GM18951 (cell line): ENCODE data around the gene TOR3A.

Experiments used
- POLR2A ChIP-seq: IDR thresholded peaks from 4 replicates; pipeline ENCODE4 v1.6.1; 2011; ENCODE audit warnings: mild to moderate bottlenecking; ENCODE audit not compliant: insufficient read length, insufficient read depth; ENCODE audit errors: extremely low read depth
- in situ Hi-C: fragments of 300-500 bp; cut with MboI; formaldehyde crosslinking; loops from one replicate; pipeline ENCODE4 v1.12.0; 2022; ENCODE audit warnings: low sequenced_read_pairs, mixed read lengths, inconsistent platforms; ENCODE audit not compliant: unreplicated experiment

Gene TOR3A

DNA sequence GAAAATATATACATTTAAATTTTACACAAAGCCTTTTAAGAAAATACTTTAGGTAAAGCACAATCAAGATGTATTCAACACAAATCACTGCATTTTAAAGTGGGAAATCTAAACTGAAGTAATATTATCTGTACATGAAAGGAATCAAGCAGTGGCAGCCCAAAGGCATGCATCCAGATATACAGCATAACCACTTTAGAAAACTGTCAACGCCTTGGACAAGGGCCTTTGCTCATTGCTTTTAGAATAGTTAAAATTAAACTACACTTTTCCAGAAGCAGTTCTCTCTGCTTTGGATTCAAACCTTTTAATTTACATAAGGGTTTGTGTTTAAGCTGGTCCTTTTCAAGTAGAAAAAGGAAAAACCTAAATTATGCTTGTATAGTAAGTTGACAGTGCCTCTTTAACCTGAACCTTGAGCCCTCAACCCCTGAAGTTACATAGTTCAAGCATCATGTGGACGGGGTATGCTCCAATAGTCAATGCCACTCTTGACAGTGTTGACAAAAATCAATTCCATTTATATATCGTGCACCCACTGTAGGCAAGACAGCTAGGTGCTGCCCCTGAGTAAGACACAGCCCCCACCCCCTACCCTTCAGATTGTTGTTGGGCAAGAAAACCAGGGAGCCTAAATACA is 22.9 kb downstream of the TOR3A start:
- no peak for TF ChIP-seq POLR2A
- in situ Hi-C loops, result no loop called here

DNA sequence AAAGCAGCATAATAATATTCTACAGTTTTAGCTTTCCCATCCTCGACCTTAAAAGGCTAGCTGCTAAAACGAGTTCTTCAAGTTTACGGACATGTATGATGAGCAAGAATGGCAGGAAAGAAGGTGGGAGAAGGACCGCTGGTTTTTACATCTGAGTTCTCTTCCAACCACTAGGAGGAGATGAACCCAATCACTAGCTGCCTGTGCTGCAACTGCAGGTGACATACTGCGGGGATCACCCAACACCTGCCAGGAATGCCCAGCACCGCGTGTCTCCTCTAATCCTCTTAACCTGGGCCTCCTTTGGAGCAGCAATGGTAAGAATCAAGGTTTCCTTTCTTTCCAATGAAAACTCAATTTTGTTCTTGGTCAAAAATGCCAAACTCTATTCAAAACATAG is 23.5 kb downstream of the TOR3A start:
- TF ChIP-seq POLR2A, result no peak

DNA sequence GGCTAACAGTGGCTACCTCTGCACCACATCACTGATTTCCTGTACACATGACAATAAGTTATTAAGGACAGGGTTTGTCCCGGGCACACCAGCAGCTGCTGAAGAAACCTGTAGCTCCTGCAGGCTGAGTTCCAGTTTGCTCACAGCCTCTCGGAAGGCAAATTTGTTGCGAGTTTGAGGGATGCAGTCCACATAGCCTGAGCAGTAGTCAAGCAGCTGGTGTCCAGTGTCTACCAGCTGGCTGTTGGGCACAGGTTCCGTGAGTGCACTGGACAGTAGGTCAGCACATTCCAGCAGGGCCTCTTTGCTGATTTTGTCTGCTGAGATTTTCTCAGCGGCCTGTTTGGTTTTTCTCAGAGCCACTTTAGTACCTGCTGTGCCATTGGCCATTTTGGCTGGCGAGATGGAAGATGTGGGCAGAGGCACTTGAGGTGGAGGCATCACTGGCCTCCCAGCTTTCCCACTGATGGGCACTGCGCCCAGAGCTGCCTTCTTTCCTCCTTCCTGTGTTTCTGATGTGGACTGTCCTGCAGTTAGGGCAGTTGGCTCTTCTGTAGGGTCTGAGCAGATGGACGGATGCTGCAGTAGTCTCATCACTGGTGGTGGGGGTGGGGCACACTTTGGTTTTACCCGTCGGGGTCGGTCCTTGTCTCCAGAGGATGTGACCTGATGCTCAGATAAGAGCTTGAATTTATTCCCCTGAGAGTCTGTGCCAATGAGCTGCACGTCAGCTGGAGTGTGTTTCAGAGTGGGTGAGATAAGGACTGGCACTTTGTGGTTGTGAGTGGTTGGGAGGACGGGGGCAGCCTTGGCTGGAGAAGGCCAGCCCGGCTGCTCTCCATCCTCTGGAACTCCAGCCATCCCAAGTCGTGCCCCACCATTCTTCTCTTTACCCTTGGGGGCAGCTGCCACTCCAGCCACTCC is 26.1 kb downstream of the TOR3A start:
- no peak for TF ChIP-seq POLR2A
- in situ Hi-C loops, result no loop called here

More for the DNA sequence above, 23.5 kb downstream of the TOR3A start:
- in situ Hi-C loops, result no loop called here

DNA sequence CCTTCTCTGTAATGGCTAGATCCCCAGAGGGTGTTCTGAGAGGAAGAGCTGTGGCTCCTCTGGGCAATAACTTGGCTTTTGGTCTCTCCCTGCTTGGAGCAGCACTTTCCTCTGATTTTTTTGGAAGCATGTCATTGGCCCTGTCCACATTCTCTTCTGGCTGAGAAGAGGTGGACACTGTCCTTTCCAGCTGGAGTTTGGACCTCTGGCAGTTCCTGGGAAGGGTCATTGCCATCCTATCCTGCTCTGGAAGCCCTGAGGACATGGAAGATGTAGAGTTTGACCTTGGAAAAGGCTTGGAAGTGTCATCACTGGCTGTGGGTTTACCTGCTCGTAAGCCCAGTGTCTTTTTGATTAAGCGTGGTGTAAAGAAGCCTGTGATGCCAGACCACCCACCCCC is 26.8 kb downstream of the TOR3A start:
- in situ Hi-C loops, result no loop called here
- no peak for TF ChIP-seq POLR2A

DNA sequence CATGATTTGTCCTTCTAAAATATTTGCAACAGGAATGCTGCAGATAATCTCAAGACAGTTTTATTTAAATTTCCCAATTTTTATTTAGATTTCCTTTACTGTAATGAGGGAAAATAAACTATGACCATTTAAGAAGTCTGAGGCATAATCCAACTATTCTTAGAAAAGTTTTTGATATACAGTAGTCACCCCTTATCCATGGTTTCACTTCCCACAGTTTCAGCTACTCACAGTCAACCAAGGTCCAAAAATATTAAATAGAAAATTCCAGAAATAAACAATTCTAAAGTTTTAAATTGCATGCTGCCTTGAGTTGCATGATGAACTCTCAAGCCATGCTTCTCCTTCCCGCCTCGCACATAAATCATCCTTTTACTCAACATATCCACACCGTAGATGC is 33.3 kb downstream of the TOR3A start:
- no peak for TF ChIP-seq POLR2A
- in situ Hi-C loops, result no loop called here

DNA sequence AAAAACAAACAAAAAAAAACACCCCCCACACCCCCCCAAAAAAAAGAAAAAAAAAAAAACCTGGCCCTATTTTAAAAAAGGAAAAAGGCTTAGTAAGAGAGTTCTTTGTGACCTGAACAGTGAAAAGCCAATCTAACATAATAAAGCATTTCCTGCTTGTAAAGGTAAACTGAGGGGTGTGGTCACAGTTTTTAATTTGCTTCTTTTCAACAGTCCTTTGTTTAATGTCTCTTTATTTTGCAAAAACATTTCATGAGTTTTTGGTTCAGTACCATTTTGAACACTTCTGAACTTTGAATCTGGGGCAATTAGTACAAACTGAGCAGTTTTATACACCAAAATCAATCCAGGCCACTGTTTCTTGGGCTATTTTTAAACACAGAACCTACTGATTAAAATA is 37.6 kb downstream of the TOR3A start:
- no peak for TF ChIP-seq POLR2A
- in situ Hi-C loops, result no loop called here

DNA sequence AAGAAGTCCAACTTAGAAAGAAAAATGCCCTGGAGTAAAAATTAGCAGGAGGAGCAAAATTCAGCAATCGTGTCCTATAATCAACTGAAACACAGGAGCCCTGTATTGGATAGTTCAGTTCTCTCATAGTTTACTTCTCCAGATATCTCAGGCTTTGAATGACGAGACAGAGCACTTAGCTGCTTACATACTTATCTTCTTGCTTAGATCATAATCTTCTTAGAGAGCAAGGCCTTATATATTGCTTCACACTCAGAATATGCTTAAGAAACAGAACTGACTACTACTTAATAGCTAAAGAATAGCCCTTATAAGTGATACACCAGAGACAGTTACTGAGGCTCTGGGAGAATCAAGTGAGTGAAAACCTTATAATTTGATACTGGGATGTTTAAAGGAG is 38.9 kb downstream of the TOR3A start:
- in situ Hi-C loops, result no loop called here
- TF ChIP-seq POLR2A, result no peak

DNA sequence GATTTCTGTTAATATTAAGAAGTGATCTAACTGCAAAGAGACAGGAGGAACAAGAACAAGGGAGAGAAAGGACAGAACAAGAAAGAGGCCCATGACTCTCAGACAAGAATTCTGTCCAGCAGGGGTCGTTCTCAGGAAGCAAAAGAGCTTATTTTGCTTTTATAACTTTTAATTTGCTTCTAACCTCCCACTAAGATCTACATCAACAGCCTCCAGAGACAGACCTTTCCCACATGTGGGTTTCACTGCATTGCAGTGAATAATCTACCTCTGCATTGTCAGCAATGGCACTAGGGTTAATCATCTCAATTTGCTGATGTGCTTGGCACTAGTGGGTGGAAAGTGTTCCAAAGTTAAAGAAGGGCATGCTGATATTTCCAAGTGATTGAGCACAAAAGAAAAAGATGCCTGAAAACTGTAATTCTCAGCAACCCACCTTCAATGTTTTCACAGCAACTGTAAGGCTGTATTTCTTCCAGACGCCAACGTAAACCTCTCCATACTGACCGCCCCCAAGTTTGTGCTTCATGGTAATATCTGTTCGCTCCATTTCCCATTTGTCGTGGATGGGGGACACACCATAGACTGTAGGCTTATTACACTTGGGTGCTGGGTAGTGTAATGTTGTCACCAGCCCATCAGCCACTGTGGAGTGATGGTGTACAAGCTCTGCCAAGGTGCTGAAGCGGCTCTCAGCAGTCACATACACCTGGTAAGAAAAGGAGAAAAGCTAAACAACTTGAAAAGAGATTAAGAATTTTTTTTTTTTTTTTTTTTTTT is 39.5 kb downstream of the TOR3A start:
- in situ Hi-C loops, result no loop called here

DNA sequence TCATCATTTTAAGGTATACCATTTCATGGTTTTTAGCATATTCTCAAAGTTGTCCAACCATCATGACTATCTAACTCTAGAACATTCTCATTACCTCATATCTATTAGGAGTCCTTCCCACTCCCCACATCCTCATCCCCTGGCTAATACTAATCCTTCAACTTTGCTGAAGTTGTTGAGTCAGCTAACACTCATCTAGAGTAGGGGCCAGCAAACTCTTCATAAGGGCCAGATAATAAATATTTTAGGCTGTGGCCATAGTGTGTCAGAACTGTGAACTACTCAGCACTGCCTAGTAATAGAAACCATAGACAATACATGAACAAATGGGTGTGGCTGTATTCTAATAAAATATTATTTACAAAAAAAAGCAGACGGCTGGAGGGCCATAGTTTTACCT is 43.0 kb downstream of the TOR3A start:
- in situ Hi-C loops, result no loop called here
- TF ChIP-seq POLR2A, result no peak

More for the DNA sequence above, 39.5 kb downstream of the TOR3A start:
- TF ChIP-seq POLR2A, result no peak

DNA sequence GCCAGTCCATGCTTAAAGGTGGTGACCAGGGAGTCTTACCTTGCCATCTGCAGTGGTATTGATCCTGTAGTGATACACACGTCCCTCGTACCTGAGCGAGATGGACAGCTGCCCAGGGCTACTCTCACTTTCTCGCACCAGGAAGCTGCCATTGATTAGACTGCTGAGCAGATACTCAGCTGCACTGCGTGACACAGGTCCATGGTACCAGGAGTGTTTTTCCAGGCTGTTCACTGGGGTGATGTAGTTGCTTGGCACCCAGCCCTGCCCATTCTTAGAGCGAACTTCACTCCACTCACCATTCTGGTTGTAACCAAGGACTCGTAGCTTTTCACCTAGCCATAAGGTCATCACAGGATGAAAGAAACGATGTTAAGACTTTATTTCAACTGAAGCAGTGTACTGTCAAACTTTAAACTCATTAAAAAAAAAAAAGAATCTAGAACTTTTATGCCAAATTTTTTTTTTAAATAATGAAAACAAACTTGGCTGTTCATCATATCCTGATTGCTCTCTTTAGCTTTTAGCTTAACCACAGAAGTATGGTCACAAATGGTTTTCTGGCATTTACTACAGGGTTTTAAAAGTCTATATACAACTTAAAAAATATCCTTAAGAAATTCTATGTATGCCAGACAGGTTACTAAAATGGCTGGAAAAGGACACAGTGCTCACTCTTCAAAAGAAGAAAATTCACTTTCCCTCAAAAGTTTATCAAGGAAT is 44.6 kb downstream of the TOR3A start:
- in situ Hi-C loops, result no loop called here

DNA sequence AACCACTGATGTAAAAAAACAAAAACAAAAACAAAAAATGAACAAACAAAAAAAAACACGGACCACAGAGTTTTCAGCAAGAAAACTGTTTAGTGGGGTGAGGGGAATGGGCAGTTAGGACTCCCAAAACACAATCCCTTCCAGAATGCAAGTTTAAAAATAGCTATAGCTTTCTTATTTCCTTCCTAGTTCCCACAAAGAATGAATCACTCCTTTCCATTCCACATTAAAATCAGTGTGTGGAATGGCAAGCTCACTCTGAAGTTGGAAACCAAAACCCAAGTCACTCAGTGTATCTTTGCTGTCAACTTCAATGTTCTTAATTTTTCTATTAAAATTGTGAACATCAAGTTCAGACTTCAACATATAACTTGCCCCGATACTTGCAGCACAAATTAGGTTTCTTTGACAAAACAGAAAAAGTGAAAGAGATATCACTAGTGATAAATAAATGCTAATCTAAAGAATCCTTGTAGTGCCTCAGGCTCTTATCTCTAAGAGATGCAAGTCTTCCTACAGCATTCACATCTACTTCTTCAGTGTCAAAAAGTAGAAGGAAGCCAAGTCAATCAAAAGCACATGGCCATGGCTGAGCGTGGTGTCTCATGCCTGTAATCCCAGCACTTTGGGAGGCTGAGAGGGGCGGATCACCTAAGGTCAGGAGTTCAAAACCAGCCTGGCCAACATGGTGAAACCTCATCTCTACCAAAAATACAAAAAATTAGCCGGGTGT is 45.5 kb downstream of the TOR3A start:
- TF ChIP-seq POLR2A, result no peak
- in situ Hi-C loops, result no loop called here

More for the DNA sequence above, 44.6 kb downstream of the TOR3A start:
- TF ChIP-seq POLR2A, result no peak

DNA sequence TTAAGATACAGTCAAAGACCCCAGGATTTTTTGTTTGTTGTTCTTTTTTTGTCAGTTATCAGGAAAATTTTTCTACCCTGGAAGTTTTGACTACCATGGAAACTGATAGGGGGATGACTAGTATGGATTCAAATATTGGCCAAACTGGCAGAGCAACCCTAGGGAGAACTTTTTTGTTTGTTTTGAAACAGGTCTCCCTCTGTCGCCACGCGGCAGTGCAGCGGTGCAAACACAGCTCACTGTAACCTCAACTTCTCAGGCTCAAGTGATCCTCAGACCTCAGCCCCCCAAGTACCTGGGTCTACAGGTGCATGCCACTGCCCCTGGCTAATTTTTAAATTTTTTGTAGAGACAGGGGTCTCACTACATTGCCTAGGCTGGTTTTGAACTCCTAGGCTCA is 46.6 kb downstream of the TOR3A start:
- TF ChIP-seq POLR2A, result no peak
- in situ Hi-C loops, result no loop called here
